ENCODE data around the gene KCNN3.

Gene KCNN3

GRCh38 chr1:154820646-154821045, 49.4 kb downstream of the KCNN3 start:
- no peaks in the 10 kb centered on the region for H3K27me3 ChIP-seq (ENCODE audit: insufficient read depth, low read length)

GRCh38 chr1:154819628-154820590, 50.2 kb downstream of the KCNN3 start:
- no peaks in the 10 kb centered on the region for H3K9me3 ChIP-seq (ENCODE audit: insufficient read depth, low read depth, low read length)
- no peaks in the 10 kb centered on the region for H3K27me3 ChIP-seq (ENCODE audit: insufficient read depth, low read length)
- no peaks in the 10 kb centered on the region for H3K36me3 ChIP-seq (ENCODE audit: insufficient read depth, low read depth, low read length)
- peaks cover 4% of the 10 kb centered on the region; the same call in 1 of the 2 replicates for H3K4me1 ChIP-seq (ENCODE audit: insufficient read depth, low read length)
- no peak overlapping the region for H3K9ac ChIP-seq (ENCODE audit: low read depth, low read length)
- no peak overlapping the region for H3K4me3 ChIP-seq (ENCODE audit: low read length)
- H3K27ac ChIP-seq (ENCODE audit: low read length), result no peak overlapping the region

More at GRCh38 chr1:154820646-154821045, 49.4 kb downstream of the KCNN3 start:
- H3K4me1 ChIP-seq (ENCODE audit: insufficient read depth, low read length), result peaks cover 4% of the 10 kb centered on the region; the same call in 1 of the 2 replicates
- H3K36me3 ChIP-seq (ENCODE audit: insufficient read depth, low read depth, low read length), result no peaks in the 10 kb centered on the region
- no peak overlapping the region for H3K4me3 ChIP-seq (ENCODE audit: low read length)
- H3K27ac ChIP-seq (ENCODE audit: low read length), result no peak overlapping the region
- H3K9me3 ChIP-seq (ENCODE audit: insufficient read depth, low read depth, low read length), result no peaks in the 10 kb centered on the region
- H3K9ac ChIP-seq (ENCODE audit: low read depth, low read length), result no peak overlapping the region

GRCh38 chr1:154818911-154819310, 51.2 kb downstream of the KCNN3 start:
- H3K9ac ChIP-seq (ENCODE audit: low read depth, low read length), result no peak overlapping the region
- no peaks in the 10 kb centered on the region for H3K36me3 ChIP-seq (ENCODE audit: insufficient read depth, low read depth, low read length)
- no peak overlapping the region for H3K27ac ChIP-seq (ENCODE audit: low read length)
- no peak overlapping the region for H3K4me3 ChIP-seq (ENCODE audit: low read length)
- H3K4me1 ChIP-seq (ENCODE audit: insufficient read depth, low read length), result peaks cover 8% of the 10 kb centered on the region; the same call in 1 of the 2 replicates
- H3K9me3 ChIP-seq (ENCODE audit: insufficient read depth, low read depth, low read length), result no peaks in the 10 kb centered on the region
- no peaks in the 10 kb centered on the region for H3K27me3 ChIP-seq (ENCODE audit: insufficient read depth, low read length)

- Histone ChIP-seq H3K27me3 (ENCODE audit: insufficient read depth, low read length) (no peaks in the 10 kb centered on the region), H3K27ac (ENCODE audit: low read length) (no peak overlapping the region), H3K36me3 (ENCODE audit: insufficient read depth, low read depth, low read length) (no peaks in the 10 kb centered on the region), H3K4me3 (ENCODE audit: low read length) (no peak overlapping the region), H3K4me1 (ENCODE audit: insufficient read depth, low read length) (peaks cover 14% of the 10 kb centered on the region; the same call in 1 of the 2 replicates), H3K9me3 (ENCODE audit: insufficient read depth, low read depth, low read length) (no peaks in the 10 kb centered on the region), H3K9ac (ENCODE audit: low read depth, low read length) (no peak overlapping the region)
Observed at GRCh38 chr1:154816937-154817336, 53.1 kb downstream of the KCNN3 start.

GRCh38 chr1:154816369-154816768, 53.7 kb downstream of the KCNN3 start:
- no peaks in the 10 kb centered on the region for H3K36me3 ChIP-seq (ENCODE audit: insufficient read depth, low read depth, low read length)
- H3K4me1 ChIP-seq (ENCODE audit: insufficient read depth, low read length), result peaks cover 17% of the 10 kb centered on the region; the same call in 1 of the 2 replicates
- no peaks in the 10 kb centered on the region for H3K9me3 ChIP-seq (ENCODE audit: insufficient read depth, low read depth, low read length)
- H3K27me3 ChIP-seq (ENCODE audit: insufficient read depth, low read length), result no peaks in the 10 kb centered on the region
- H3K9ac ChIP-seq (ENCODE audit: low read depth, low read length), result no peak overlapping the region
- H3K27ac ChIP-seq (ENCODE audit: low read length), result no peak overlapping the region
- H3K4me3 ChIP-seq (ENCODE audit: low read length), result no peak overlapping the region

- no peaks in the 10 kb centered on the region for H3K9me3 ChIP-seq (ENCODE audit: insufficient read depth, low read depth, low read length)
- no peaks in the 10 kb centered on the region for H3K27me3 ChIP-seq (ENCODE audit: insufficient read depth, low read length)
- H3K36me3 ChIP-seq (ENCODE audit: insufficient read depth, low read depth, low read length), result no peaks in the 10 kb centered on the region
- no peak overlapping the region for H3K9ac ChIP-seq (ENCODE audit: low read depth, low read length)
- no peak overlapping the region for H3K4me3 ChIP-seq (ENCODE audit: low read length)
- H3K4me1 ChIP-seq (ENCODE audit: insufficient read depth, low read length), result peaks cover 17% of the 10 kb centered on the region; the same call in 1 of the 2 replicates
- H3K27ac ChIP-seq (ENCODE audit: low read length), result no peak overlapping the region
Observed at GRCh38 chr1:154813846-154814505, 56.1 kb downstream of the KCNN3 start.

GRCh38 chr1:154813300-154813816, 56.7 kb downstream of the KCNN3 start:
- H3K27ac ChIP-seq (ENCODE audit: low read length), result no peak overlapping the region
- peaks cover 17% of the 10 kb centered on the region; the same call in 1 of the 2 replicates for H3K4me1 ChIP-seq (ENCODE audit: insufficient read depth, low read length)
- H3K9me3 ChIP-seq (ENCODE audit: insufficient read depth, low read depth, low read length), result no peaks in the 10 kb centered on the region
- H3K27me3 ChIP-seq (ENCODE audit: insufficient read depth, low read length), result no peaks in the 10 kb centered on the region
- no peaks in the 10 kb centered on the region for H3K36me3 ChIP-seq (ENCODE audit: insufficient read depth, low read depth, low read length)
- no peak overlapping the region for H3K4me3 ChIP-seq (ENCODE audit: low read length)
- H3K9ac ChIP-seq (ENCODE audit: low read depth, low read length), result no peak overlapping the region

- H3K27ac ChIP-seq (ENCODE audit: low read length), result no peak overlapping the region
- H3K36me3 ChIP-seq (ENCODE audit: insufficient read depth, low read depth, low read length), result no peaks in the 10 kb centered on the region
- no peak overlapping the region for H3K9ac ChIP-seq (ENCODE audit: low read depth, low read length)
- peaks cover 17% of the 10 kb centered on the region; the same call in 1 of the 2 replicates for H3K4me1 ChIP-seq (ENCODE audit: insufficient read depth, low read length)
- H3K27me3 ChIP-seq (ENCODE audit: insufficient read depth, low read length), result no peaks in the 10 kb centered on the region
- H3K9me3 ChIP-seq (ENCODE audit: insufficient read depth, low read depth, low read length), result no peaks in the 10 kb centered on the region
- no peak overlapping the region for H3K4me3 ChIP-seq (ENCODE audit: low read length)
Observed at GRCh38 chr1:154812877-154813276, 57.2 kb downstream of the KCNN3 start.

GRCh38 chr1:154810571-154810970, 59.5 kb downstream of the KCNN3 start:
- H3K9me3 ChIP-seq (ENCODE audit: insufficient read depth, low read depth, low read length), result no peaks in the 10 kb centered on the region
- no peaks in the 10 kb centered on the region for H3K27me3 ChIP-seq (ENCODE audit: insufficient read depth, low read length)
- H3K27ac ChIP-seq (ENCODE audit: low read length), result no peak overlapping the region
- no peaks in the 10 kb centered on the region for H3K36me3 ChIP-seq (ENCODE audit: insufficient read depth, low read depth, low read length)
- H3K9ac ChIP-seq (ENCODE audit: low read depth, low read length), result no peak overlapping the region
- peaks cover 17% of the 10 kb centered on the region; the same call in 1 of the 2 replicates for H3K4me1 ChIP-seq (ENCODE audit: insufficient read depth, low read length)
- no peak overlapping the region for H3K4me3 ChIP-seq (ENCODE audit: low read length)

- no peak overlapping the region for H3K4me3 ChIP-seq (ENCODE audit: low read length)
- H3K27me3 ChIP-seq (ENCODE audit: insufficient read depth, low read length), result no peaks in the 10 kb centered on the region
- peaks cover 17% of the 10 kb centered on the region; the same call in 1 of the 2 replicates for H3K4me1 ChIP-seq (ENCODE audit: insufficient read depth, low read length)
- H3K9me3 ChIP-seq (ENCODE audit: insufficient read depth, low read depth, low read length), result no peaks in the 10 kb centered on the region
- H3K9ac ChIP-seq (ENCODE audit: low read depth, low read length), result no peak overlapping the region
- no peak overlapping the region for H3K27ac ChIP-seq (ENCODE audit: low read length)
- H3K36me3 ChIP-seq (ENCODE audit: insufficient read depth, low read depth, low read length), result no peaks in the 10 kb centered on the region
Observed at GRCh38 chr1:154809436-154810413, 60.4 kb downstream of the KCNN3 start.

- H3K9ac ChIP-seq (ENCODE audit: low read depth, low read length), result no peak overlapping the region
- no peaks in the 10 kb centered on the region for H3K27me3 ChIP-seq (ENCODE audit: insufficient read depth, low read length)
- peaks cover 13% of the 10 kb centered on the region; the same call in 1 of the 2 replicates for H3K4me1 ChIP-seq (ENCODE audit: insufficient read depth, low read length)
- H3K9me3 ChIP-seq (ENCODE audit: insufficient read depth, low read depth, low read length), result no peaks in the 10 kb centered on the region
- H3K4me3 ChIP-seq (ENCODE audit: low read length), result no peak overlapping the region
- H3K36me3 ChIP-seq (ENCODE audit: insufficient read depth, low read depth, low read length), result no peaks in the 10 kb centered on the region
- no peak overlapping the region for H3K27ac ChIP-seq (ENCODE audit: low read length)
Observed at GRCh38 chr1:154808909-154809262, 61.2 kb downstream of the KCNN3 start.
